Posterior vena cava (tissue), 2 donors: ENCODE results near the gene GOSR1. TPM values are rescaled to one million over a fixed set of nuclear protein-coding genes. Genes with fewer than 3 reads are reported as not detected.
"Not testable (repeated sequence)": the region's sequence is repeated elsewhere in the genome, so short reads cannot be mapped to it uniquely, and the experiment has no call there.

Experiments used
- DNase-seq: peaks from one replicate; pipeline ENCODE4 v3.0.0-alpha.2; 2020; ENCODE audit warnings: low spot score
- intact Hi-C, 2 donors: fragments of 100-400 bp; cut with DNase I; formaldehyde crosslinking; loops; one replicate each; pipeline versions ENCODE4 v1.14.1 to v1.14.2; 2022 to 2023
- total RNA-seq, 2 donors: library from RNA; stranded (reverse); fragmentation: NEBNext Ultra II Directional; extraction: Animal tissue kit (Norgen Biotek cat#: 25700); gene quantifications; one replicate each; pipeline ENCODE4 v1.2.1, GENCODE V29; 2021
- donor health status: DM: yes; HTN: yes; CAD: no.
- donor health status: DM: yes; HTN: yes; CAD: no.

GOSR1 gene
- total RNA-seq, 2 donors from 2014 or later: 40.1 to 43.7 TPM

DNA sequence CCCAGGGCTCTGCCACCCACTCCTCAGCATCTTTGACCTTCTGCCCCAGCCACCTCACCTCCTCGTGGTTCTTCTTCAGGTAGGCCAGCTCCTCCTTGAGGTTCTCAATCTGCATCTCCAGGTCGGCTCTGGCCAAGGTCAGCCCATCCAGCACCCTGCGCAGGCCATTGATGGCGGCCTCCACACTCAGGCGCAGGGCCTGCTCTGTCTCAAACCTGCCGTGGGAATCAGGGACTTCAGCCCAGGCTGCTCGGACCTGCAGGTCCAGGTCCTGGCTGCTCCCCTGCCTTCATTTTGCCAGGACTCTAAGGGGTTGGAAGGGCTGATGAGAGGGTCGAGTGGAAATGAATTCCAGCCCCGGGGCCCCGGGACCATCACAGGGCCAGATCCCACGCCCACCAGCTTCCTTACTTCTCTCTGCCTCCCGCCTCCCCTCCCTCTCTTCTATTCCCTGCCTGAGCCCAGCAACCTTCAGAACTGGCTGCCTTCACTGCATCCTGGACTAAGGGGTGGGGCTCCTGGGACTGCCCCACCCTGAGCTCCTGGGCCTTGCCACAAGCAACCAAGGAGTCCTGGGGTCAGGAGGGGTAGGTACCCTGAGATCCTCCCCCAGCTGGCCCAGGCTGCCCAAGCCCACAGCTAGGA, 92.4 kb downstream of the GOSR1 start:
- DNase-seq, intact Hi-C loops: not testable (repeated sequence)

DNA sequence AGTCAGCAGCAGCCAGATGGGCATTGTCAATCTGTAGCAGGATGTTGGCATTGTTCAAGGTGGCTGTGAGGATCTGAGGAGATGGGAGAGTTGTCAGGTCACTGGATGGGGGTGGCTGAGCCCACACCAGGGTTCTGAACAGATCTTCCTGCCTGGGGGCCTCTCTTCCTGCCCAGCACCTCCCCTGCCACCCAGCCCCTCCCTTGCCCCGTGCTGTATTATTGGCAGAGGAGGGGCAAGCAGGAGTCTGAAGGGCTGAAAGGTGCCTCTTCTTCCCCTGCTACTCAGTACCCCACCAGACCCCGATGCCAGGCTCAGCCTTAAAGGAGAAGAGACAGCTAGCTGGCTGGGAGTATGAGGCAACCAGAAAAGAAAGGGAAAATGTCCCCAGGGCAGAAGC, 93.0 kb downstream of the GOSR1 start:
- DNase-seq: no peak
- intact Hi-C loops: no loop called here

DNA sequence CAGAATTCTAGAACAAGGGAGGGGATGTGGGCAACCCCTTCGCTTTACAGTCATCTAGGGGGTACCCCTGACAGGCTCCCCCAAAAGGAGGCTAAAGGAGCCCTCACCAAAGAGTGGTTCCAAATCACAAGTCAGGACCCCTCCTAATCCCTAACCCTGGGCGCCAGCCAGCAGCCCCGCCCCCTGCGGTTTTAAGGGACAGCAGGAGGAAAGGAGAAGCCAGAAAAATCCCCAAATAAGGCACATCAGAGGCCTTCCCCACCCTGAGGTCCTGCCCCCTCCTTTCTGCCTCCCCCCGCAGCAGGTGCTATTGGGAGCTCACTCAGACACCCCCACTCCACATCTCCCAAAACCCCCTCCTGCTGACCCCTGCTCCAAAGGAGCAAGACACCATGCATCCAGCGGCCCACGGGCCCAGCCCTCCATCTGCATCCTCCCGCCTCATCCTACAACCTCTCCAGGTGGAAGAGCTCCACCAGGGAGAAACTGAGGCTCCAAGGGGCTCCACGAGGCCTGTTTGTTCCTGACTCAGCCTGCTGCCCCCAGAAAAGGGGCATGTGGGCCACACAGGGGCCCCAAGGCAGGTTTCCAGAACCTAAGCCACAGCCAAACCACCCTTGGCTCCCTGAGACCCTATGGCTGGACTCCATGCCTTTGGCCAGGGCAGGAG, 93.5 kb downstream of the GOSR1 start:
- intact Hi-C loops: no loop called here
- DNase-seq: peak; percentile 70

DNA sequence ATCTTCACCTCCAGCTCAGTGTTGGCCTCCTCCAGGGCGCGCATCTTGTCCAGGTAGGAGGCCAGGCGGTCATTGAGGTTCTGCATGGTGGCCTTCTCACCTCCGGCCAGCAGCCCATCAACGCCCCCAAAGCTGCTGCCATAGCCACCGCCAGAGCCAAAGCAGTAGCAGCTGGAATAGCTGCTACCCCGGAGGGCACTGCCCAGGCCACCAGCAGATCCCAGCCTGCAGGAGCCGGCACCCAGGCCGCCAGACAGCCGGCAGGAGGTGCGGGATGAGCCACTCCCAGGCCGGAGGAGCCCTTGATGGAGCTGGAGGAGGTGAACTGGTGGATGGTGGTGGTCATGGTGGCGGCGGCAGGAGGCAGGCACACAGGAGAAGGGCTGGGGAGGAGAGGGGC, 94.2 kb downstream of the GOSR1 start:
- intact Hi-C loops: not testable (repeated sequence)
- DNase-seq: peak; percentile 17

DNA sequence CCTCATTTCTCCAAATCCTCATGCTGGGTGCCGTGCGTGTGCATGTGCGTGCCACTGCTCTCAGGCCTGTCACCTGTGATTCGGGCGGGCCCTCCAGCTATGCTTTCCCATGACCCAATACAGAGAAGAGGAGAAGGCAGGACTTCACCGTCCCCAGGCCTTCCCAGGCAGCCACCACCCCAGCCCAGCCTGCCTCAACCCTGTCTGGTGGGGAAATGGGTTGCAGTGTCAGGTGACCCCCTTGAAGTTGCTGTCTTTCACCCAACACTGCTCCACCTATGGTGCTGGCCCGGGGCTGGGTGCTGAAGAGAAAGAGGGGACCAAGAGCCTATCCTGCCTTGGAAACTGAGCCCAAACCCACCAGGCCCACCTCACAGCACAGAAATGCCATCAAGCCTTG, 94.7 kb downstream of the GOSR1 start:
- intact Hi-C loops: no loop called here
- peak; percentile 49 for DNase-seq

DNA sequence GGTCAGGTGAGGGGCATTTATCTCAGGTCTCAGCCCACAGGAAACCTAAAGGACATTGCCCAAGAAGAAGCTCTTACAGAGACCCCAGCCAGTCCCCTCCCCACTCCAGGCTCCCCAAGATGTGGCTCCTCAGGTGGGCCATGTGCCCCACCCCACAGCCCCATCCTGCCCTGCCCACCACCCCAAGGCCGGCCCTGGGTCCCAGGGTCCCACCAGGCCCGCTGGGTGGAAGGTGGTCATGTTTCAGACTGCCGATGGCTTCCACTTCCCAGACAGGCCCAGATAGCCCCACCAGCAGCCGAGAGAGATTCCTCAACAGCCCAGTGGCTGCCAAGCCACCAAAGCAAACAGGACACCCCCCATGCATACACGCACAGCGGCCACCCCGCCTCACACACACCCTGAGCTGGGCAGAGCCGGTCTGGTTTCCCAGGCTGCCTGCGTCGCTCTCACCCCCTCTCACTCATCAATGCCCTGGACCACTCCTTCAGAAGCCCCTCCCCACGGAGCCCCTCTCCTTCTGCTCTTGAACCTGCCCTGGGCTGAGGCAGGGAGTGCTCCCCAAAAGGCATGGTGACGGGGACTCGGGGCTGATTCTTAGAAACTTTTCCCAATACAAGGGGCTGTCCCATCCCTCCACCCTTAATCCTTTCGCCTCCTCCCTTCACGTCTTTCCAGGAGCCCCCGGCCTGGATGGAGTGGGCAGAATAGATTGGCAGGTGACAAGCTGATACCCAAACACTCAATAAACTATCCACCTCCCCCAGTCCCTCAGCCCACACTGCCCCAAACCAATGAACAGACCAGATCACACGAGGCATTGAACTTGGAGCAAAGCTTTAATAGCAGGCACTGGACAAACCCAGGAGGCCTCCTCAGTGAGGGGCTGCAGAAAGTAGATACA, 95.7 kb downstream of the GOSR1 start:
- intact Hi-C loops: not testable (repeated sequence)
- DNase-seq: peak; percentile 62

DNA sequence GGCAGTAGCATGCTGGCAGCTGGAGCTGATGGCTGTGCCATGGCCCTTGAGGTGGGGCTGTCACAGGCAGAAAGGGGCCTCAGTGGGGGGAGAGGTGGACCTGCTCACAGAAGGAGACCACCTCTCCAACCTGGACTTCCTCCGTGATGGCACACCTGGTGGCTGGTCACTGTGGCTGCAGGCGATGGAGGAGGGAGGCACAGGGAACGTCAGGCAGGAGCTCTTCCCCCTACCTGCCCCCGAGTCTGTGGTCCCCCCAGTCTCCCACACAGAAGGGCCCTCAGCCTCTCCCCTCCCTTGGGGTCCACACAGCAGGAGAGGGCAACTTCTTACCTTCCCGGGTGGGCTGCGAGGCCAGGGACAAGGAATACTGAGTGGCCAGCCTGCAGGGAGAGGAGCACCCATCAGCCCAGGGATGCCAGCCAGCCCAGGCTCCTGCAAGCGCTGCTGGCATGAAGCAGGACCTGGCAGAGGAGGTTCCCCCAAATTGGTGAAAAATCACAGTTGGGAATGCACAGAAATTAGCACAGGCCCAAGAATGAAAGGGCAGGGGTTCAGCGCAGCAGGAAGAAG, 96.5 kb downstream of the GOSR1 start:
- peak; percentile 41 for DNase-seq
- intact Hi-C loops: no loop called here

DNA sequence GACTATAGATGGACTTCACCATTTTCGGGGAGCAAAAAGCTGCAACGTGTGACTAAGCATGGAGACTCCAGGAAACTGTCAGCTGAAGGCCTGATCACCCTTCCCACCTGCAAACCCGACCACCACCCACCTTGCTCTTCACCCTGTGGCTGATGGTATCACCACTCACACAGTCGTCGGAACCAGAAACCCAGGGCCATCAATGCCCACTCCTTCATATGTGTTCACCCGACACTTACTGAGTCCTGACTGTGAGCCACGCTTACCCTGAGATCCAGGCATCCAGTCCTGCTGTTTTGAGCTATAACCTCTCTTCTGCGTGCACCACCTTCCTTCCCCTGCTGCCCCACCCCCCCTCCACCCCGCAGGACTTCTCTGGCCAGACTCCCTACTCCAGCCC, 97.1 kb downstream of the GOSR1 start:
- intact Hi-C loops: not testable (repeated sequence)
- peak; percentile 44 for DNase-seq

DNA sequence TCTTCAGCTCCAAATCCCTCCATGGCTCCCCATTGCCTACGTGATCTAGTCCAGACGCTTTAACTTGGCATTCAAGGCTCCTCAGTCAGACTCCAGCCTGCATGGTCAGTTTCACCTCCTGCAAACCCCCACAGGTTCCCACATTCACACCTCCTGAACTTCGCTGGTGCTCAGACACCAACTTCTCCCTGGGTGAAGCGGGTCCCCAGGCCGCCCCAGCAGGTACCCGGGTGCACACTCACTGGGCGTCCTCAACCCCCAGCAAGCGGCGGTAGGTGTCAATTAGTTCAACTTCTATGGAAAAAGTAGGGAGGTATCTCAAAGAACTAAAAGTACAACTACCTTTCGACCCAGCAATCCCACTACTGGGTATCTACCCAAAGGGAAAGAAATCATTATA, 97.6 kb downstream of the GOSR1 start:
- intact Hi-C loops: not testable (repeated sequence)
- DNase-seq: peak; percentile 70

DNA sequence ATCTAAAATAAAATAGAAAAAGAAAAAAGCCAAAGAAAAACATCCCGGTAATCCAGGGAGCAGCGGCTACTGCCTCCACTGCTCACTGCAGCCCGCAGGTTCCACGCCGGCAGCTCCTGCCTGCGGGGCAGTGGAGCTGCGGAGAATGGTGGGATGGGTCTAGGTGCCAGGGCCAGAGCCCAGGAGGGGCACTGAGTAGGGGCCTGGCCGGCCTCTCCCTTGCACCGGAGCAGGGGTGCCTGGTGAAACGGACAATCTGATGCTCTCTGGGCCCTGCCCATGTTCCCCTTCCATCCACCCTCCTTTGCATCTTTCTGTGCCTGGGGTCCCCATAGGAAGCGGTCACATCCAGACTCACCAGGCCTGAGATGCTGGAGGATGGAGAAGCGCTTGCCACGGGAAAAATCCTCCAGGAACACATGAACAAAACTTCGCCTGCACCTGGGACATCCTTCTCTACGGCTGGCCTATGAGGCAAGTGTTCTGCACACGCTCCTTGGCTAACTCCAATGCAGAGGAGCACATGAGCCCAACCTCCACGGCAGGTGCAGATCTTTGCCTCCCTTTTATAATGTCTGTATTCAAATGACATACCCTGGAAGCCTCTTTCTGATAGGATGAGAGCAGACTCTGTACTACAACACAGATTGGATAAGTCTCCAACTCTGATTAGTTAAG, 98.6 kb downstream of the GOSR1 start:
- DNase-seq: not testable (repeated sequence)

DNA sequence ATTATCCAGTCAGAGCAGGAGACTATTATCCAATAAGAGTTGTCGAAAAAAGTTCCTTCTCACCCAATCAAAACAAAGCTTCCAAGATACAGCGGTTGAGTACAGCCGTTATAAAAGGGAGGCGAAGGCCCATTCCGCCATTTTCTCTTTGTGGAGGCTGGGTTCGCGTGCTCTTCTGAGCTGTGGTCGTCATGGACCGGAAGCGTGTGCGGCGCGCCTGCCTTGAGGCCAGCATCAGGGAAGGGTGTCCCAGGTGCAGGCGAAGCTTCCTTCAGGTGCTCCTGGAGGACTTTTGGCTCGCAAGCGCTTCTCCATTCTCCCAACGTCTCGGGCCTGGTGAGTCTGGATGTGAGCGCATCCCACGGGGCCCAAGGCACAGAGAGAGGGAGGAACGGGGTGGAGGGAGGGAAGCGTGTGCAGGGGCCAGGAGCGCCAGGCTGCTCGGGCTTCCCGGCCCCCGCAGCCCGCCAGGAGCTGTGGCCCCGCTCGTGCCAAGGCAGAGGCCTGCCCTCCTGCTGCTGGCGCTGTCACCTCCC, 99.2 kb downstream of the GOSR1 start:
- intact Hi-C loops: no loop called here
- DNase-seq: peak; percentile 35

More for the DNA sequence above, 98.6 kb downstream of the GOSR1 start:
- intact Hi-C loops: not testable (repeated sequence)

Other genes with a start within 250 kb of the GOSR1 start
- under 1 TPM in 1 of 2 donors, not detected in 1; 0.28 TPM for gene SLC6A4, start 241.7 kb upstream of the GOSR1 start, total RNA-seq
- gene BLMH, start 185.5 kb upstream of the GOSR1 start, total RNA-seq: 10 to 100 TPM; 23.3 to 28.4 TPM
- gene TMIGD1, start 143.4 kb upstream of the GOSR1 start, total RNA-seq: not detected
- 10 to 100 TPM; 39.8 to 40.4 TPM for gene CPD, start 98.5 kb upstream of the GOSR1 start, total RNA-seq